ENCODE data around the gene MST1R.
"Not testable (repeated sequence)": the region's sequence is repeated elsewhere in the genome, so short reads cannot be mapped to it uniquely, and the experiment has no call there.

The MST1R gene

DNA sequence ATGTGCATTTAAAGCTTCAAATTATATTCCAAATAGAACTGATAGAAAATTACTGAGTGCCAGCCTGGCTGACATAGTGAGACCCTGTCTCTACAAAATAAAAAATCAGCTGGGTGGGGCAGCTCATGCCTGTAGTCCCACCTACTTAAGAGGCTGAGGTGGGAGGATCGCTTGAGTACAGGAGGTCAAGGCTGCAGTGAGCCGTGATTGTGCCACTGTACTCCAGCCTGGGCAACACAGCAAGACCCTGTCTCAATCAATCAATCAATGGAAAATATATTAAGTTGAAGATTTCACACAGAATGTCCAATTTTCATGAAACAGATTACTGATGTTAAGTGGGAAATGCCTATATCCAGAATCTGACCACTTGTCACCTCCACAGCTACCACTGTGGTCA lies 21.8 kb upstream of the MST1R start:
- TF ChIP-seq, protein P1, sequence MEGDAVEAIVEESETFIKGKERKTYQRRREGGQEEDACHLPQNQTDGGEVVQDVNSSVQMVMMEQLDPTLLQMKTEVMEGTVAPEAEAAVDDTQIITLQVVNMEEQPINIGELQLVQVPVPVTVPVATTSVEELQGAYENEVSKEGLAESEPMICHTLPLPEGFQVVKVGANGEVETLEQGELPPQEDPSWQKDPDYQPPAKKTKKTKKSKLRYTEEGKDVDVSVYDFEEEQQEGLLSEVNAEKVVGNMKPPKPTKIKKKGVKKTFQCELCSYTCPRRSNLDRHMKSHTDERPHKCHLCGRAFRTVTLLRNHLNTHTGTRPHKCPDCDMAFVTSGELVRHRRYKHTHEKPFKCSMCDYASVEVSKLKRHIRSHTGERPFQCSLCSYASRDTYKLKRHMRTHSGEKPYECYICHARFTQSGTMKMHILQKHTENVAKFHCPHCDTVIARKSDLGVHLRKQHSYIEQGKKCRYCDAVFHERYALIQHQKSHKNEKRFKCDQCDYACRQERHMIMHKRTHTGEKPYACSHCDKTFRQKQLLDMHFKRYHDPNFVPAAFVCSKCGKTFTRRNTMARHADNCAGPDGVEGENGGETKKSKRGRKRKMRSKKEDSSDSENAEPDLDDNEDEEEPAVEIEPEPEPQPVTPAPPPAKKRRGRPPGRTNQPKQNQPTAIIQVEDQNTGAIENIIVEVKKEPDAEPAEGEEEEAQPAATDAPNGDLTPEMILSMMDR (IDR thresholded peaks at IDR 0.05): no peak
- no peak for TF ChIP-seq ZFX (IDR thresholded peaks at IDR 0.05; ENCODE audit: borderline replicate concordance)
- H3K27ac ChIP-seq: no peak overlapping the region

DNA sequence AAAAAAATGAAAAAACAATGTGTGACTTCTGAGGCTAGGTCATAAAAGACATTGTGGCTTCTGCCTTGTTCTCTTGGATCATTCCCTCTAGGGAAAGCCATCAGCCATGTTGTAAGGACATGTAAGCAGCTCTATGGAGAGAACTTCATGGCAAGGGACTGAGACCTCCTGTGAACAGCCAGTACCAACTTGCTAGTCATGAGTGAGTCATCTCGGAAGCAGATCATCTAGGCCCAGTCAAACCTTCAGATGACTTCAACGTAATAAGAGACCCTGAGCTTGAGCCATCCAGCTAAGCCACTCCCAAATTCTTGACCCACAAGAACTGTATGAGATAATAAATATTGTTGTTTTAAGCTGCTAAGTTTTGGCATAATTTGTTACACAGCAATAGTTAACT lies 21.0 kb upstream of the MST1R start:
- TF ChIP-seq ZFX (IDR thresholded peaks at IDR 0.05; ENCODE audit: borderline replicate concordance): no peak
- TF ChIP-seq, protein P1 (IDR thresholded peaks at IDR 0.05): no peak
- H3K27ac ChIP-seq: no peak overlapping the region

DNA sequence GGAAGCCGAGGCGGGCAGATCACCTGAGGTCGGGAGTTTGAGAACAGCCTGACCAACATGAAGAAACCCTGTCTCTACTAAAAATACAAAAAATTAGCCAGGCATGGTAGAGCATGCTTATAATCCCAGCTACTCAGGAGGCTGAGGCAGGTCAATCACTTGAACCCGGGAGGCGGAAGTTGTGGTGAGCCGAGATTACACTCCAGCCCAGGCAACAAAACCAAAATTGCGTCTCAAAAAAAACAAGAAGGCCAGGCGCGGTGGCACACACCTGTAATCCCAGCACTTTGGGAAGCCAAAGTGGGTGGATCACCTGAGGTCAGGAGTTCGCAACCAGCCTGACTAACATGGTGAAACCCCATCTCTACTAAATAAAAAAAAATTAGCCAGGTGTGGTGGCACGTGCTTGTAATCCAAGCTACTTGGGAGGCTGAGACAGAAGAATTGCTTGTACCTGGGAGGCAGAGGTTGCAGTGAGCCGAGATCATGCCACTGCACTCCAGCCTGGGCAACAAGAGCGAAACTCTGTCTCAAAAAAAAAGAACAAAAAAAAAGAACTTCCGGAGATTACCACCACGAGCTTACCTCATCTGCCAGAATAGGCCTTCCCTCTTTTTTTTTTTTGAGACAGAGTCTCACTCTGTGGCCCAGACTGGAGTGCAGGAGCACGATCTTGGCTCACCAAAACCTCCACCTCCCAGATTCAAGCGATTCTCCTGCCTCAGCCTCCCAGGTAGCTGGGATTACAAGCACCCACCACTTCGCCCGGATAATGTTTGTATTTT lies 14.3 kb upstream of the MST1R start:
- not testable (repeated sequence) for H3K27ac ChIP-seq

DNA sequence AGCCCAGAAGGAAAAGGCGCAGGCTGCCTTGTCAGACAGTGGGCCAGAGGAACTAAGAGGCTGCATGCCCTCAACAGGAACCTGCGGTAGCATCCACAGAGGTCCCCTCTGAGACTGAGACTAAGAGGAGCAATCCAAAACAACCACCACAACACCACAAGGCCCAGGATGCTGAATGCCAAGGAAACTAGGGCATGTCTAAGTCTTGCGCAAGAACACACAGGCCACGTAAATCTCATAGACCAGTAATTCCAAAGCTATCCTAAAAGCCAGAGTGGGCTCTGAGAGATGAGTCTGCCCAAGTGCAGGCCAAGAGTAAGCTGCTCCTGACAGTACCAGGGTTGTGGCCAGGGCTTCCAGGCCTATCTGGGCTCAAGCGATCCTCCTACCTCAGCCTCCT lies 13.0 kb upstream of the MST1R start:
- TF ChIP-seq, protein P1 (IDR thresholded peaks at IDR 0.05): no peak
- no peak for TF ChIP-seq ZFX (IDR thresholded peaks at IDR 0.05; ENCODE audit: borderline replicate concordance)
- H3K27ac ChIP-seq: no peak overlapping the region

DNA sequence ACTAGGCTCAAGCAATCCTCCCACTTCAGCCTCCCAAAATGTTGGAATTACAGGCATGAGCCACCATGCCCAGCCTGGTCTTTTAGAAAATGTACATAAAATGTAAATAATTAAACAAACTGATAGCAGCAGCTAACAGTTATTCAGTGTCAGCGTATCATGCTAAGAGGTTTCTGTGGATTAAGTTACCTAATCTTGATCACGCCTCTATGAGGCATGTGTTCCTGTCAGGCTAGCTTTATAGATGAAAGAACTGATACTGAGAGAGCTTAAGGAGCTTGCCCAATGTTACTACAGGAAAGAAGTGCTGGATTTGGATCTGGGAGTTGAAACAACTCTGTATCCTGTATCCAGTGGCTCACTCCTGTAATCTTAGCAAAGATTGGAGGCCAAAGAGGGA lies 11.2 kb upstream of the MST1R start:
- TF ChIP-seq, protein P1 (IDR thresholded peaks at IDR 0.05): no peak
- TF ChIP-seq ZFX (IDR thresholded peaks at IDR 0.05; ENCODE audit: borderline replicate concordance): no peak
- H3K27ac ChIP-seq: 0 out of 2 replicates have a peak overlapping the region, but pooled peaks have one; percentile 5

DNA sequence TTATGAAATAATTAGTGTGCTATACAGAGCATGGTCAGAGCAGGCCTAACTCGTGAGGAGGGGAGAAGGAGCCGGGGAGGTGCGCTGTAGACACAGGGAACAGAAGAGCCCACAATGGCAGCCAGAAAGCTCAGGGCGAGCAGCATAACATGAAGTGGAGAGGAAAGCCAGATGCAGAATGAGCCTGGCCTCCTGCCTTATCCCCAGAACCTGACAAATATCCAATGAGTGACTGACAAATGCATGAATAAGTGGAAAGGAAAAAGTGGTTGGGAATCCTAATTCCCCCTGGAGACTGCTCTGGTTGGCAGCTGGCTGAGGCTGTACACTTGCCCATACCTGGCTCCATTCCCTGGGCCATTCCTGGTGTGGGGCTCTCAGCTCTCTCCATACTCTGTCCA lies 9.2 kb upstream of the MST1R start:
- TF ChIP-seq ZFX (IDR thresholded peaks at IDR 0.05; ENCODE audit: borderline replicate concordance): no peak
- TF ChIP-seq, protein P1 (IDR thresholded peaks at IDR 0.05): no peak
- H3K27ac ChIP-seq: no peak overlapping the region

DNA sequence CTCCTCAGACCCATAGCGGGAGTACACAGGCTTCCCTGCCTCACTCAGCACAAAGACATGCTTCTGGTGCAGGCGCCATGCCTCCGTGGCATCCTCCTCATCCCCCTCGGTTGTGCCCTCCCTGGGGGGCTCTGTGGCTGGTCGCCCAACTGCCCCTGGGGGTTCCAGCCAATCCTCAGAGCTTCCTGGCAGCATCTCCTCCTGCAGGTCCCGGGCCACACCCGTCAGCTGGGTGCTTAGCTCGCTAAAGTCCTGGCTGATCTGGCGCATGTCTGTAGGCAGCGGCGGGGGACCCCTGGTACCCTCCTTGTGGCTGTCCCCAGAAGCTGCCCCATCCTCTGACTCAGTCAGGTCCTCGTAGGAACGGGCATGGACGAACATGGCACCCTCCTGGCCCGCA lies 7.9 kb upstream of the MST1R start:
- H3K27ac ChIP-seq: no peak overlapping the region
- no peak for TF ChIP-seq ZFX (IDR thresholded peaks at IDR 0.05; ENCODE audit: borderline replicate concordance)
- TF ChIP-seq, protein P1 (IDR thresholded peaks at IDR 0.05): no peak

DNA sequence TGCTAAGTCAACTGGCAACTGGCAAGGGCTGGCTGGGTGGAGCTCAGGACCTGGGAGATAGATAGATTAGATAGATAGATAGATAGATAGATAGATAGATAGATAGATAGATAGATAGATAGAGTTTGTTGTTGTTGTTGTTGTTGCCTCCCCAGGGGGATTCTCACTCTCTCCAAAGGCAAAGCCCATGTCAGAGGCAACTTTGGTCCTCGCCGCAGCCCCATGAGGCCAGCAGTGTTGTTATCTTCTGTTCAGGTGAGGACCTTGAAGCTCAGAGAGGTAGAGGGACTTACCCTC lies 7.4 kb upstream of the MST1R start:
- no peak for TF ChIP-seq ZFX (IDR thresholded peaks at IDR 0.05; ENCODE audit: borderline replicate concordance)
- TF ChIP-seq, protein P1 (IDR thresholded peaks at IDR 0.05): no peak
- H3K27ac ChIP-seq: no peak overlapping the region
